ENCODE results near the gene DNPH1.

DNA sequence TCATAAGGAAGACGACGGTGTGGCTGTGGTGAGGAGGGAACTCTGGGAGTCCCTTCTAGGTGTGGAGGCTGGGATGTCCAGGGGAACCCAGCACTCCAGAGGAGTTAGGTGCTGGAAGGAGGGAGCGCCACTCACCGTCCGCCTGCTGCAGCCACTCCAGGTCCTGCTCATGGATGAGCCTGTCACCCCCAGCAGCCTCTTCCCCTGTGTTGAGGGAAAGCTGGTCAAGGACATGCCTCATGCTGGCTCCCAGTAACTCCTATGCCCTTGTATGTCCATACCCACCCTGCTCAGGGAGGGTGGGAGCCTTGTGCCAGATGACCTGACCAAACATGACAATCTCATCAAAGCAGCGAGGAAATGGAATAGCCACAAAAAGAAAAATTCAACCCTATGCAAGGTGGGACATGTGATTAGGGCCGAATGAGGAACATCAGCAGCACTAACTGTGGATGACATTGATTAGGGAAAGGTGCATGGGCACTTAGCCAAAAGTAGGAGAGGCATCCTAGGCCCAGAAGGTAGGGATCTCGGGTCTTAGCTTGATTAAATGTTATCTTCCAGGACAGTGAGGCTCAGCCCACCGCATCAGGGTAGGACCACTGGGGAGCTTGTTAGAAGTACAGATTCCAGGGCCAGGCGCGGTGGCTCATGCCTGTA, 3.0 kb downstream of the DNPH1 start:
- TF ChIP-seq, protein P1, sequence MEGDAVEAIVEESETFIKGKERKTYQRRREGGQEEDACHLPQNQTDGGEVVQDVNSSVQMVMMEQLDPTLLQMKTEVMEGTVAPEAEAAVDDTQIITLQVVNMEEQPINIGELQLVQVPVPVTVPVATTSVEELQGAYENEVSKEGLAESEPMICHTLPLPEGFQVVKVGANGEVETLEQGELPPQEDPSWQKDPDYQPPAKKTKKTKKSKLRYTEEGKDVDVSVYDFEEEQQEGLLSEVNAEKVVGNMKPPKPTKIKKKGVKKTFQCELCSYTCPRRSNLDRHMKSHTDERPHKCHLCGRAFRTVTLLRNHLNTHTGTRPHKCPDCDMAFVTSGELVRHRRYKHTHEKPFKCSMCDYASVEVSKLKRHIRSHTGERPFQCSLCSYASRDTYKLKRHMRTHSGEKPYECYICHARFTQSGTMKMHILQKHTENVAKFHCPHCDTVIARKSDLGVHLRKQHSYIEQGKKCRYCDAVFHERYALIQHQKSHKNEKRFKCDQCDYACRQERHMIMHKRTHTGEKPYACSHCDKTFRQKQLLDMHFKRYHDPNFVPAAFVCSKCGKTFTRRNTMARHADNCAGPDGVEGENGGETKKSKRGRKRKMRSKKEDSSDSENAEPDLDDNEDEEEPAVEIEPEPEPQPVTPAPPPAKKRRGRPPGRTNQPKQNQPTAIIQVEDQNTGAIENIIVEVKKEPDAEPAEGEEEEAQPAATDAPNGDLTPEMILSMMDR (IDR thresholded peaks at IDR 0.05) = no peak
- TF ChIP-seq POLR2AphosphoS5 (IDR thresholded peaks at IDR 0.05) = no peak
- TF ChIP-seq EP300 (IDR thresholded peaks at IDR 0.05) = no peak
- TF ChIP-seq POLR2A (IDR thresholded peaks at IDR 0.05) = no peak
